Activated CD4-positive, CD25-positive, alpha-beta regulatory T cell treated with anti-CD3 and anti-CD28 coated beads, Interleukin-2, amount 50 U/mL, for 72 hours (primary cell): Measurements from ENCODE around the gene GABBR2.

Experiments
- DNase-seq: peaks from one replicate; pipeline ENCODE4 v3.0.0; 2021

The GABBR2 gene

GRCh38 chr9:98428454-98428853, 280.3 kb downstream of the GABBR2 start:
- DNase-seq: no peak

GRCh38 chr9:98427491-98427890, 281.2 kb downstream of the GABBR2 start:
- no peak for DNase-seq

DNA sequence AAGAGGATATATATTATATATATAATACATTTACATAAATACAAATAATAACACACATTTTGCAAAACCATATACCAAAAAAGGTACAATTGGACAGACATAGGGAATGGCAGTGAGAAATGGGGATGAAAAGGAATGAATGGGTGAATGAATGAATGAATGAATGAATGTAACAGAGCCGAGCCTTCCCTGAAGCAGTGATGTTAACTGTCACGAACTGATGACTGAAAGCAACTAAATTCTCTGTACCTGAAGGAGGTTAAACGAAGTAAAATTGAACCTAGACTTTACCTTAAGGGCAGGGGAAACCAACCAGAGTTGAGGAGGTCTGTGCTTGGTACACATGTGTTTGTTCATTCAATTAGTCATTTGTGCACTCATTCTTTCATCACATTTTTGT, 283.7 kb downstream of the GABBR2 start:
- no peak for DNase-seq

DNA sequence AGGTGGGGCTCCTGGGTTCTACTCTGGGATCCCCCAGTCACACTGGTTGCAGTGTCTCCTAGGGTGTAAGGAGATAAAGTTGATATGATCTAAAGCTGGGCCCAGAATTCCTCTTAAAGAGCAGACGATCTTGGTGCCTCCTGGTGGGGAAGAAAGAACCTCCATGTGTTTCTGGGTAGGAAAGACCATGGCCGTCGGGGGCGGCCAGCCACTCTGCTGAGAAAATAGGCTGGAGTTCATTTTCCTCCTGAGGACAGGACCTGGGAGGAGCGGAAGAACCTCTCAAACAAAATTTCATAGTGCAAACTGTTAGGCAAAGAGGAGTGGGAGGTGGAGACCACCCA, 289.5 kb downstream of the GABBR2 start:
- no peak for DNase-seq

- DNase-seq: no peak
Measured at GRCh38 chr9:98418578-98419259, 290.0 kb downstream of the GABBR2 start.

GRCh38 chr9:98416294-98417248, 292.2 kb downstream of the GABBR2 start:
- no peak for DNase-seq

GRCh38 chr9:98415782-98416181, 293.0 kb downstream of the GABBR2 start:
- no peak for DNase-seq

DNA sequence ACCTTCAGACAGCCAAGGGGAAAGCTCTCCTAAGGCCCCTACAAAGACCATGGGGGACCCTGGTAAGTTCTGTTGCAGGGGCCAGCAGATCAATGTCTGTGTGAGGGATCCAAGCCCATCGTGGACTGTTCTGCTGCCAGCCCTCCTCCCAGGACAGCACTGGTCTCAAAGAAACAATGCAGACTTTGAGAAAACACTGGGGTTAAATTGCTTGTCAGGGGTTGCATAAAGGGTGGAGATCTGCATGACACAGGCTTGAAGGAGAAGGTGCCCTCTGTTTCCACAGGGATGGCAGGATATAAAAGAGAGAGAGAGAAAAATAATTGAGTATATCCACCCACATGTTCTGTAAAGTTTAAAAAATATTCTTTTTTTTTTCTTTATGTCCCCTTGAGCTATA, 295.7 kb downstream of the GABBR2 start:
- no peak for DNase-seq

- DNase-seq: no peak
Measured at GRCh38 chr9:98412101-98412842, 296.5 kb downstream of the GABBR2 start.

- DNase-seq: no peak
Measured at GRCh38 chr9:98410185-98410697, 298.5 kb downstream of the GABBR2 start.

DNA sequence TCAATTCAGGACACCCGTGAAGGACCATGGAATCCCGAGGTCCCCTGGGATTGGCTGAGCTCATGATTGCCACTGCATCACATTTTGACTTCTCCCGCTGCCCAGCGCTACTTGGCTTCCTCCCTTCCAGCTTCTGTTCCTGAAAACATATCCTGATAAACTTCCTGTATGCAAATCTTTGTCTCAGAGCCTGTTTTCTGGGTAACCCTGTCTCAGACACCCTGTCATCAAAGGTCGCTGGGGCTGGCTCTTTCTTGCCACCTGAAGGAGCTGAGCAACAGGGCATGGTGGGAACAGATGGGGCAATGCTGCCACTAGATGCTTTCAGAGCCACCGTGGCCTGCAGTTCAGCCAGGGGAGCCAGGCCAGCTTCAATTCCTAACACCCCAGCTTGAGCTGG, 299.0 kb downstream of the GABBR2 start:
- DNase-seq: no peak

DNA sequence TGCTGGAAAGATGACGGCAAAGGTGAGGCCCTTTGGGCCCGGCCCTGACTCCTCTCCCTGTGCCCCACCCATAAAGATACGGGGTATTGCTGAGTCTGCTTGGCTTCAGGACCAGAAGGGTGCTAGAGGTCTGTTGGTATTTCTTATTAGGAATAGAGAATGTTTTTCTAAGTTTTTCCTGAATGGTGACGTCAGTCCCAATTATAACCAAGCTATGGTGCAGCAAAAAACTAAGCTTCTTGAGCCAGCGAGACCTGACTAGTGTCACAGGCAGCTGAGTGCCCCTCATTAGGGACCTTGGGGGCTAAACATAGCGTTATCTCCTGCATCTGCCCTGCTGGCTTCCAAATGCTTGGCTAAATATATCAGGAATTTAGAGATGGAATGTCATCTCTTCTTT, 302.3 kb downstream of the GABBR2 start:
- no peak for DNase-seq

GRCh38 chr9:98404237-98404636, 304.5 kb downstream of the GABBR2 start:
- DNase-seq: no peak

- no peak for DNase-seq
Measured at GRCh38 chr9:98403715-98404114, 305.0 kb downstream of the GABBR2 start.

DNA sequence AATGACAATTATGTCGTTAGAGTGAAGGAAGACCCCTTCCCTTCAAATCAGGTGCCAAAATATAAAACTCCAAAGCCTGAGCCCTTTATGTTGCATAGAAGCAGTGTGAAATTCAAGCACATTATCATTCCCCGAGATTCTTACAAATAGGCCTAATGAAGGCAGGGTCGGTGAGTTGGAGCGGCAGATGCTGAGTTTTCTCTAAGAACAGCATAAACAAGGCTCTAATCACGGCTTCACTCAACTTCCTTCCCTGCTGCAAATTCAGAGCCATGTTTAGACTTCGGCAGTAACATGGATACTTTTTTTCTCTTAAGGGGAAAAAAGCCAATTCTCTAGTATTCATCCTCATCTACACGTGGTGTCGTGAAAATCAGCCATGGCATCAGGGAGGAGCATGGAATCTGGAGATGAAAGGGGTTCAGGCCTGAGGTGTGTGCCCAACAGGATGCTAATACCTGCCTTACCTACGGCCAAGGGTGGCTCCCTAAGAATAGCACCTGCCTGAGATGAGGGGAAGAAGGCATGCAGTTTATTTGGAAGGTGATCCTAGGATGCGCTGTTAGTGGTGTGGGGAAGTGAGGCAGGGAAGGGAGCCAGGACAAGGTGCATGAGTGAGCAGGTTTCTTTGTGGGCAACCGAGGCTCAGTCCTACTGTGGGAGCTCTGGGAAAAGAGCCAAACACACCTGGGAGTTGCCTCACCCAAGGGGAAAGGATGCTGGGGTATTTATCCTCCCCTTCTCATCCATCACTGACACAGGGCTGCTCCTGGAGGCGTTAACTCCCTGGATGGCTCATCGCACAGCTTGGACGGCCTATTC, 306.5 kb downstream of the GABBR2 start:
- DNase-seq: no peak

- no peak for DNase-seq
Measured at GRCh38 chr9:98401140-98402018, 307.4 kb downstream of the GABBR2 start.

- DNase-seq: no peak
Measured at GRCh38 chr9:98399950-98400683, 308.6 kb downstream of the GABBR2 start.

- DNase-seq: no peak
Measured at GRCh38 chr9:98396656-98397055, 312.1 kb downstream of the GABBR2 start.

DNA sequence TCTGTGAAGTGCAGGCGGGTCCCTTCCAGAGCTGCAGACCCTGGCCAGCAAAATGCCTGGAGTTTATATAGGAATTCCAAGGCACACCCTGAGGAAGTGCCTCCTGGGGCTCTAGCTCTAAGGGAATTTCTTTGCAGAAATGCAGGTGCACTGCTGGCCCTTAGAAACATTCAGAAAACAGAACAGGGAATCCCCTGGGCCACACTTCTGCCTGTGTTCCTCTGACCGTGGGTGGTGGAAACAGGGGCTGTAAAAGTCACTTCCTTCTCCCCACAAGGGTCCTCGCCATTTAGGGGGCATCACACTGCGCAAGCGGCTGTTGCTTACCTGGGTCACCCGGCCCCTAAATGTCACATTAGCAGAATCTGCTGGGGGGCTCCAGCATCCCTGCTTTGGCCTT, 312.5 kb downstream of the GABBR2 start:
- no peak for DNase-seq

DNA sequence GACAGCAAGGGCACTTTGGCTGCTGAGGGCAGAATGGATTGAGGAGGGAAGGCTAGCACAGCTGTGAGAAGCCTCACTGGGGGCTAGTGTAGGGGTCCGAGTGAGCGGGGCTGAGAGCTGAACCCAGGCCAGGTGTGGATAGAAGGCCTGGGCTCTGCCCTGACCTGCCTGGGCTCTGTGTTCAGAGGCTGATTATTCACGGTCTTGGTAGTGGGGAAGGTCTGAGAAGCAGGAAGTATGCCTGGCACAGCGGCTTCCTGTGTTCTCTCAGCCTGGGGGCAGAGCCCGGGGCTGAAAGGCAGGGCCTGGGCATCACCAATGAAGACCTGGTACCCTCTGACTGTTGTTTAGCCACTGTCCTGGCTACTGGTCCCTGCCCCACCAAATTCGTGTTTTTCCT, 316.9 kb downstream of the GABBR2 start:
- no peak for DNase-seq

GRCh38 chr9:98391406-98391805, 317.3 kb downstream of the GABBR2 start:
- DNase-seq: no peak
